ENCODE results near the gene TMEM72.

TMEM72 gene

GRCh38 chr10:44935201-44935965 lies 24.2 kb downstream of the TMEM72 start:
- H3K9ac ChIP-seq (ENCODE audit: insufficient read length, low read depth), result no peak overlapping the region
- H3K27me3 ChIP-seq (ENCODE audit: insufficient read depth, insufficient read length), result peaks cover 7% of the 10 kb centered on the region
- no peaks in the 10 kb centered on the region for H3K36me3 ChIP-seq (ENCODE audit: insufficient read depth, insufficient read length, low read length)
- no peak for TF ChIP-seq SUZ12 (IDR thresholded peaks at IDR 0.05; ENCODE audit: extremely low read depth, insufficient read depth, insufficient read length)
- no peak for TF ChIP-seq ZNF274 (IDR thresholded peaks at IDR 0.05; ENCODE audit: low read depth, low read length)
- TF ChIP-seq YY1 (IDR thresholded peaks at IDR 0.05; ENCODE audit: insufficient read depth, insufficient read length), result no peak
- DNase-seq (ENCODE audit: low read depth, low spot score), result no peak
- no peaks in the 10 kb centered on the region for H3K9me3 ChIP-seq (ENCODE audit: insufficient read depth, low read length)
- H3K4me1 ChIP-seq (ENCODE audit: insufficient read depth, insufficient read length), result no peaks in the 10 kb centered on the region
- no peak overlapping the region for H3K4me3 ChIP-seq (ENCODE audit: insufficient read length, low read depth)

GRCh38 chr10:44935966-44936295 lies 24.8 kb downstream of the TMEM72 start:
- TF ChIP-seq ZNF274 (IDR thresholded peaks at IDR 0.05; ENCODE audit: low read depth, low read length), result no peak
- no peak for TF ChIP-seq SUZ12 (IDR thresholded peaks at IDR 0.05; ENCODE audit: extremely low read depth, insufficient read depth, insufficient read length)
- TF ChIP-seq YY1 (IDR thresholded peaks at IDR 0.05; ENCODE audit: insufficient read depth, insufficient read length), result no peak
- Histone ChIP-seq H3K4me1 (ENCODE audit: insufficient read depth, insufficient read length) (no peaks in the 10 kb centered on the region), H3K9me3 (ENCODE audit: insufficient read depth, low read length) (no peaks in the 10 kb centered on the region), H3K9ac (ENCODE audit: insufficient read length, low read depth) (no peak overlapping the region), H3K36me3 (ENCODE audit: insufficient read depth, insufficient read length, low read length) (no peaks in the 10 kb centered on the region), H3K4me3 (ENCODE audit: insufficient read length, low read depth) (no peak overlapping the region), H3K27me3 (ENCODE audit: insufficient read depth, insufficient read length) (peaks cover 7% of the 10 kb centered on the region)
- no peak for DNase-seq (ENCODE audit: low read depth, low spot score)

GRCh38 chr10:44936314-44936975 lies 25.3 kb downstream of the TMEM72 start:
- TF ChIP-seq YY1 (IDR thresholded peaks at IDR 0.05; ENCODE audit: insufficient read depth, insufficient read length), result no peak
- H3K9ac ChIP-seq (ENCODE audit: insufficient read length, low read depth), result no peak overlapping the region

GRCh38 chr10:44937196-44938005 lies 26.3 kb downstream of the TMEM72 start:
- H3K9me3 ChIP-seq (ENCODE audit: insufficient read depth, low read length), result no peaks in the 10 kb centered on the region
- TF ChIP-seq YY1 (IDR thresholded peaks at IDR 0.05; ENCODE audit: insufficient read depth, insufficient read length) (no peak), SUZ12 (IDR thresholded peaks at IDR 0.05; ENCODE audit: extremely low read depth, insufficient read depth, insufficient read length) (no peak), ZNF274 (IDR thresholded peaks at IDR 0.05; ENCODE audit: low read depth, low read length) (no peak)
- no peaks in the 10 kb centered on the region for H3K36me3 ChIP-seq (ENCODE audit: insufficient read depth, insufficient read length, low read length)
- no peaks in the 10 kb centered on the region for H3K4me1 ChIP-seq (ENCODE audit: insufficient read depth, insufficient read length)
- no peak for DNase-seq (ENCODE audit: low read depth, low spot score)
- H3K4me3 ChIP-seq (ENCODE audit: insufficient read length, low read depth), result no peak overlapping the region
- no peak overlapping the region for H3K9ac ChIP-seq (ENCODE audit: insufficient read length, low read depth)
- H3K27me3 ChIP-seq (ENCODE audit: insufficient read depth, insufficient read length), result peaks cover 7% of the 10 kb centered on the region

More at GRCh38 chr10:44936314-44936975, 25.3 kb downstream of the TMEM72 start:
- no peak for DNase-seq (ENCODE audit: low read depth, low spot score)
- H3K4me1 ChIP-seq (ENCODE audit: insufficient read depth, insufficient read length), result no peaks in the 10 kb centered on the region
- H3K27me3 ChIP-seq (ENCODE audit: insufficient read depth, insufficient read length), result peaks cover 7% of the 10 kb centered on the region
- H3K36me3 ChIP-seq (ENCODE audit: insufficient read depth, insufficient read length, low read length), result no peaks in the 10 kb centered on the region
- H3K4me3 ChIP-seq (ENCODE audit: insufficient read length, low read depth), result no peak overlapping the region
- no peaks in the 10 kb centered on the region for H3K9me3 ChIP-seq (ENCODE audit: insufficient read depth, low read length)

- peaks cover 7% of the 10 kb centered on the region for H3K27me3 ChIP-seq (ENCODE audit: insufficient read depth, insufficient read length)
- H3K9ac ChIP-seq (ENCODE audit: insufficient read length, low read depth), result no peak overlapping the region
- TF ChIP-seq YY1 (IDR thresholded peaks at IDR 0.05; ENCODE audit: insufficient read depth, insufficient read length) (no peak), ZNF274 (IDR thresholded peaks at IDR 0.05; ENCODE audit: low read depth, low read length) (no peak), SUZ12 (IDR thresholded peaks at IDR 0.05; ENCODE audit: extremely low read depth, insufficient read depth, insufficient read length) (no peak)
- no peak for DNase-seq (ENCODE audit: low read depth, low spot score)
- H3K9me3 ChIP-seq (ENCODE audit: insufficient read depth, low read length), result no peaks in the 10 kb centered on the region
- H3K36me3 ChIP-seq (ENCODE audit: insufficient read depth, insufficient read length, low read length), result no peaks in the 10 kb centered on the region
- H3K4me1 ChIP-seq (ENCODE audit: insufficient read depth, insufficient read length), result no peaks in the 10 kb centered on the region
- no peak overlapping the region for H3K4me3 ChIP-seq (ENCODE audit: insufficient read length, low read depth)
These were observed 27.8 kb downstream of the TMEM72 start for GRCh38 chr10:44938956-44939355.

- Histone ChIP-seq H3K9me3 (ENCODE audit: insufficient read depth, low read length) (peaks cover 9% of the 10 kb centered on the region), H3K4me1 (ENCODE audit: insufficient read depth, insufficient read length) (no peaks in the 10 kb centered on the region), H3K36me3 (ENCODE audit: insufficient read depth, insufficient read length, low read length) (no peaks in the 10 kb centered on the region), H3K9ac (ENCODE audit: insufficient read length, low read depth) (no peak overlapping the region), H3K27me3 (ENCODE audit: insufficient read depth, insufficient read length) (peaks cover 3% of the 10 kb centered on the region), H3K4me3 (ENCODE audit: insufficient read length, low read depth) (no peak overlapping the region)
- no peak for DNase-seq (ENCODE audit: low read depth, low spot score)
- TF ChIP-seq ZNF274 (IDR thresholded peaks at IDR 0.05; ENCODE audit: low read depth, low read length) (no peak), YY1 (IDR thresholded peaks at IDR 0.05; ENCODE audit: insufficient read depth, insufficient read length) (no peak)
These were observed 28.7 kb downstream of the TMEM72 start for GRCh38 chr10:44939691-44940401.
